Measurements from ENCODE around the gene PHLPP1. TPM values are rescaled to one million over a fixed set of nuclear protein-coding genes. Genes with fewer than 3 reads are reported as not detected.
A peak's percentile ranks its signal among the peaks of the same experiment; 100 is the strongest.

PHLPP1 gene
- total RNA-seq, 1 experiment from 2014 or later, result 39.9 TPM

- H3K4me1 ChIP-seq (ENCODE audit: insufficient read depth, low read length), result peaks cover 27% of the 10 kb centered on the region; the same call in 1 of the 2 replicates
- H2BK12ac ChIP-seq (ENCODE audit: insufficient read length, low read depth, low read length), result no peak overlapping the region
- peaks cover 2% of the 10 kb centered on the region for H4K20me1 ChIP-seq (ENCODE audit: control insufficient read depth, insufficient read depth, insufficient read length)
- no peak overlapping the region for H3K14ac ChIP-seq (ENCODE audit: insufficient read depth, low read length)
- Mint-ChIP-seq H3K4me1 (peaks cover 78 to 85% of the 10 kb centered on the region in 2 experiments), H3K27me3 (ENCODE audit: low read depth) (no peaks in the 10 kb centered on the region), H3K4me3 (peak overlapping the region; percentile 6 to 65), H3K27ac (peak overlapping the region; percentile 84 to 98 (median 97)), H3K9me3 (peaks cover 3 to 4% of the 10 kb centered on the region in 2 experiments; a peak in 4 of 5 replicates), H3K36me3 (ENCODE audit: insufficient read depth in 1 of 3, low read depth in 3 of 3) (peaks cover 5 to 17% (median 14%) of the 10 kb centered on the region in 3 experiments; a peak in 6 of 7 replicates)
- H4K91ac ChIP-seq (ENCODE audit: insufficient read length, low read depth, low read length), result no peak overlapping the region
- H2BK5ac ChIP-seq (ENCODE audit: insufficient read length, low read length), result no peak overlapping the region
- no peak overlapping the region for H3K23ac ChIP-seq (ENCODE audit: insufficient read length, low read depth, low read length)
- no CpG with 5 or more reads among the region's 3 CpGs for WGBS (ENCODE audit: extremely low coverage, insufficient read length, low lambda C conversion rate)
- peak overlapping the region; percentile 46 for H3K4me2 ChIP-seq (ENCODE audit: insufficient read depth, insufficient read length, low read length)
- peak overlapping the region; percentile 66 for H3K9ac ChIP-seq (ENCODE audit: extremely low read depth, insufficient read length, low read length)
- no peaks in the 10 kb centered on the region for H3K27me3 ChIP-seq (ENCODE audit: insufficient read depth, low read length)
- H2BK120ac ChIP-seq (ENCODE audit: low read depth, low read length, poor library complexity, severe bottlenecking), result no peak overlapping the region
- H3T11ph ChIP-seq (ENCODE audit: low read length), result no peak overlapping the region
- no peak overlapping the region for H4K8ac ChIP-seq (replicated peaks; ENCODE audit: insufficient read length, low read depth, low read length)
- peak; percentile 75 for DNase-seq
- H3K56ac ChIP-seq (ENCODE audit: insufficient read length, low read depth, low read length), result peak overlapping the region; percentile 34
- no peak overlapping the region for H3K4ac ChIP-seq (ENCODE audit: low read depth, low read length)
- peaks cover 59% of the 10 kb centered on the region; the same call in 1 of the 2 replicates for H3K79me2 ChIP-seq (ENCODE audit: insufficient read depth, low read length)
- no peaks in the 10 kb centered on the region for H3K23me2 ChIP-seq (ENCODE audit: insufficient read length, low read depth, low read length, poor library complexity, severe bottlenecking)
- no peaks in the 10 kb centered on the region for H3K9me3 ChIP-seq (ENCODE audit: control insufficient read depth, low read depth, low read length)
- no peak overlapping the region for H2BK20ac ChIP-seq (ENCODE audit: low read depth, low read length, poor library complexity, severe bottlenecking)
- H2BK15ac ChIP-seq (ENCODE audit: low read depth, low read length), result no peak overlapping the region
- no peaks in the 10 kb centered on the region for H3K79me1 ChIP-seq (ENCODE audit: insufficient read depth, low read depth, low read length, poor library complexity, severe bottlenecking)
- no peak overlapping the region for H4K5ac ChIP-seq (ENCODE audit: insufficient read length, low read depth, low read length)
- TF ChIP-seq CTCF (conservative IDR thresholded peaks at IDR 0.05), result no peak
- H3K27ac ChIP-seq (ENCODE audit: insufficient read length, low read depth, low read length), result peak overlapping the region; percentile 98
- H2AK5ac ChIP-seq (ENCODE audit: insufficient read length, low read length), result peak overlapping the region; percentile 42
- no peak overlapping the region for H2AFZ ChIP-seq (ENCODE audit: low read length)
- H3K18ac ChIP-seq (ENCODE audit: insufficient read length, low read depth, low read length), result peak overlapping the region; percentile 11
Measured at GRCh38 chr18:62751341-62751821, 36.0 kb downstream of the PHLPP1 start.

Data from H9 (cell line).